ENCODE results near the gene TNS1.

Gene TNS1

GRCh38 chr2:217880287-217880889, 122.4 kb downstream of the TNS1 start:
- no peak for DNase-seq (ENCODE audit: low read depth in 2 of 2, low spot score in 1 of 2)

DNA sequence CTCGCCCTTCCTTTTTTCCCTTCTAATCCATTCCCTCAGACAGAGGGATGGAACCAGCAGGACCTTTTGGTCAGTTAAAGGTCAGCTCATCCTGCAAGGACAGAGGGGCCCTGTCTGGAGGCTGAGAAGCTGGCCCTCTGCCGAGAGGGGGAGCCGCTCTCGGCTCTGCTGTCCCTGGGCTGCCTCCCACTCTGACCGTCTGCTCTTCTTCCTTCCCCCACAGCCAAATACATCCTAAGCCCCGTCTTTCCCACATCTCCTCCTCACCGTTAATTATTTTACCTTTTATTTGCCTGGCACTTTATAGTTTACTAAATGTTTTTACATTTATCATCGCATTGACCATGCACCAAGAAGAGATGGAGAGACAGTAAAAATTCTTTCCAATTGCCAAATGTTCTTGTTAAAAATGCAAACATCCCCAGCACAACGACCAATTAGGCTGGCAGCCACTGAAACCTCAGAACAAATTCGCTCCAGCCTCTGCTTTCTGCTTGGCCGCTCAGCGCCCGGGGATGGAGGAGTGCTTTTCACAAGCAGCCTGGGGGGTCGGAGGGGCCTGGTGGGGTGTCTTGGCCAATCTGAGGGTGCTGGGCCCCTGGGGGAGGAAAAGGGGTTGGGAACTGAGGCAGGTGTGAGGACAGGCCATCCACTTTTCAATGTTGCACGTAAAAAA, 123.7 kb downstream of the TNS1 start:
- no peak for DNase-seq (ENCODE audit: low read depth in 2 of 2, low spot score in 1 of 2)

- DNase-seq (ENCODE audit: low read depth in 2 of 2, low spot score in 1 of 2) = no peak
These were observed 124.9 kb downstream of the TNS1 start for GRCh38 chr2:217877866-217878265.

DNA sequence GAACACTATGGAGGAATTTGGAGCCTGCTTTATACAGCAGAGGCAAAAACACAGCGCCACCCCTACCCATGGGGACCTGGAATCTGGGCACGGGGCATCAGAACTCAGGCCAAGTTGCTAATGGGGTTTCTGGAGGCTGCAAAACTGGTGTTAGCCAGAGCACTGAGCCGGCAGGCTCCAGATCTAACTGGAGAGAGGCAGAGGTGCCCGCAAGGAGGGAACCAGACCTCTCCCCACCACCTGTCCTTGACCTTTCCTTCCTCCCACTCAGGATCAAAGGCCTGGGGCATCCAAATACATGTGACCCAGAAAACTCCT, 126.6 kb downstream of the TNS1 start:
- no peak for DNase-seq (ENCODE audit: low read depth in 2 of 2, low spot score in 1 of 2)

- no peak for DNase-seq (ENCODE audit: low read depth in 2 of 2, low spot score in 1 of 2)
These were observed 127.1 kb downstream of the TNS1 start for GRCh38 chr2:217875556-217876252.

- DNase-seq (ENCODE audit: low read depth in 2 of 2, low spot score in 1 of 2) = no peak
These were observed 127.7 kb downstream of the TNS1 start for GRCh38 chr2:217875138-217875537.

GRCh38 chr2:217873371-217873770, 129.4 kb downstream of the TNS1 start:
- DNase-seq (ENCODE audit: low read depth in 2 of 2, low spot score in 1 of 2) = no peak

DNA sequence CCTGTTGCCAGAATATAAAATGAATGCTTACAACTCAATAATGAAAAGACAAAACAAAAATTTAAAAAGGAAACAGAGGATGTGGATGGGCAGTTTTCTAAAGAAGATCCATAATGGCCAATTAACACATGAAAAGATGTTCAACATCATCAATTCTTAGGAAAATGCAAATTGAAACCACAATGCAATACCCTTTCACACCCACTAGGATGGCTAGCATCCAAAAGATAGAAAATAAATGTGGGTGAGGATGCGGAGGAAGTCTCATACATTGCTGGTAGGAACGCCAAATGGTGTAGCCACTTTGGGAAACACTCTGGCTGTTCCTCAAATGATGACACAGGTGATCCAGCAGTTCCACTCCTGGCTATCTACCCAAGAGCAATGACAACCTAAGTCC, 130.5 kb downstream of the TNS1 start:
- no peak for DNase-seq (ENCODE audit: low read depth in 2 of 2, low spot score in 1 of 2)

DNA sequence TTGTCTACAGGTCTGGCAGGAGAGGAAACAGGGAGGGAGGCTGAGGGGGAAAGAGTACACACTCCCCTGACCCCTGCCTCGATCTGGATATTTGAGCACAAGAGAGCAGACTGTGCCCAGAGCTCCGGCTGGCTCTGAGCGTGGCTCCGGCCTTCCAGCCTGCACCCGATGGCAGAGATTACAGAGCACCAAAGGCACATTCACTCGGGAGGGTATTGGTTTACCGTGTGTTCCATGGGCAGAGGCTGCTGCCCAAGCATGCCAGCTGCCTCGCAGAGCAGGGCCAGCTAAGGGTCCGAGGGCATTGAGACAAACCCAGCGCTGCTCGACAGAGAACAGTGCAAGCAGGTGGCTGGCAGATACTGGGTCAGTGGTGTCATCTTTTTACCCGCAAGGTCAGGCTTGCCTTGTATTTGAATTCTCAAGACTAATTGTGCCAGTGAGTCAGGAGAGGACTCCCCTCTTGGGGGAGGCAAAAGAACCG, 132.2 kb downstream of the TNS1 start:
- DNase-seq (ENCODE audit: low read depth in 2 of 2, low spot score in 1 of 2) = no peak

- no peak for DNase-seq (ENCODE audit: low read depth in 2 of 2, low spot score in 1 of 2)
These were observed 133.9 kb downstream of the TNS1 start for GRCh38 chr2:217868911-217869334.

DNA sequence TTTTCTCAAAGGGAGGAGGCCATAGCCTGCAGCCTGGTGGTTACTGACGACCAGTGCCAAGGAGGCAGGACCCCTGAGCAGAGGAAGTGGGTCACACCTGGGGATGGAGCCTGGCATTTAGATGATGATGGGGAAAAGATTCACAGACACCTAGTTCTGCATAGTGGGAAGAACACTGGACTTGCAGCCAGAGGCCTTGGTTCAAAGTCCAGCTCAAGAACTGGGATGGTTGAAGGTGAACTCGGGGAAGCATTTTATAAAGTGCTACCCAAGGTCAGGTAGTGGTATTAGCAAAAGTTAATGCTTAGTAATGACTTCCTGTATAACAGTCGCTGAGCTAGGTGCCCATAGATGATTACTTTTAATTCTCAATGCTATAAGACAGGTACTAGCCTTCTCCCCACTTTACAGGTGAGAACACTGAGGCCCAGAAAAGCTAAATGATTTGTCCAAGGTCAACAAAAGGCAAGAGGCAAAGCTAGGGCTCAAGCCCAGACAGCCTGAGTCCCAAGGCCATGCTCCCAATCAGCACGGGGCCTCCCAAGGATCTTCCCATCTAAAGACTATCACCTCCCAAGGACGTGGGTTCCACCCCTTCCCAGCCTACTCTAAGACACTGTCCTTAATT, 134.4 kb downstream of the TNS1 start:
- no peak for DNase-seq (ENCODE audit: low read depth in 2 of 2, low spot score in 1 of 2)

DNA sequence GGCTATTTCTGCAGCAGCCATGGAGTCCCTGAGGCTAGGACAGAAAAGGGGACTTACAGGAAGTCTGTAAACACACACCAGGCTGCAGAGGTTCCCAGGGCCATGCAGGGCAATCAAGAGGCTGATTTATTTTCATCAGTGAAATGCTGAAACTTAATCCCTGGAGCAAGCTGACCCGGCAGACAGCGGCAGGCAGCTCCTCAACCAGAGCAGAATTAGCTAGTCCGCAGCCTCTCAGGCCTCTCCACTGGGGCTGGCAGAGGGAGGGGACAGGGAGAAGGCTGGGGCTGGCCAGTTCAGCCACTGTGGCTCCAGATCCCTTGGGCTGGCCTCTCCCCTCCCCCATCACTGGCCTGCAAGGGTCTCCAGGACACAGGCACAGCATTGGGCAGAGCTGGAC, 136.3 kb downstream of the TNS1 start:
- no peak for DNase-seq (ENCODE audit: low read depth in 2 of 2, low spot score in 1 of 2)

DNA sequence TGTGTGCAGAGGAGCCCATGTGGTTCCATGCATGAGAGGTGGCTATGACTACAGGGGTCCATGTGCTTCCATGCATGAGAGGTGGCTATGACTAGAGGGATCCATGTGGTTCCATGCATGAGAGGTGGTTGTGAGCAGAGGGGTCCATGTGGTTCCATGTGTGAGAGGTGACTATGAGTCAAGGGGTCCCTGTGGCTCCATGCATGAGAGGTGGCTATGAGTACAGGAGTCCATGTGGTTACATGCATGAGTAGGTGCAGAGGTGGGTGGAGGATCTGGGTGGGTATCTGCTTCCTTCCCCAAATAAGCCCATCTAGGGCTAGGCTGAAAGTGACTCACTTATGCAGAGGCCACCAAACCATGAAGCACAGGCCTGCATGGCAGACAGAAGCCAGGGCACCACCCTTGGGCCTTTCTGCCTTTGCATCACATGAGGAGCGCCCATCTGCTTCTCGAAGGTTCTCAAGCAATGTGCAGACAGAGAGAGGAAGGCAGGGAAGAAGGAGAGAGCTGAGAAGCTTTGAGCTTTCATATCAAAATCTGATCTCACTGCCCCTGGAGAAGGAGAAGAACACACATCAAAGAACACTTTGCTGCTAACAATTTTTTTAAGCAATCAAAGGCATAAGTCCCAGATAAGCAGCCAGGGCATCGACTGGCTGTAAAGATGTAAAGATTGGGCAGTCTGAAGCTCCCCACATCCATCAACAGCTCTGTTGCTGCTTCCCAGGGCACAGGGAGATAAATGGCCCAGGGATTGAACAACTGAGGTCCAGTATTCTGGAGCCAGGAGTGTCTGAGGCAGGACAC, 137.6 kb downstream of the TNS1 start:
- DNase-seq (ENCODE audit: low read depth in 2 of 2, low spot score in 1 of 2) = no peak

GRCh38 chr2:217863883-217864282, 138.9 kb downstream of the TNS1 start:
- DNase-seq (ENCODE audit: low read depth in 2 of 2, low spot score in 1 of 2) = no peak

DNA sequence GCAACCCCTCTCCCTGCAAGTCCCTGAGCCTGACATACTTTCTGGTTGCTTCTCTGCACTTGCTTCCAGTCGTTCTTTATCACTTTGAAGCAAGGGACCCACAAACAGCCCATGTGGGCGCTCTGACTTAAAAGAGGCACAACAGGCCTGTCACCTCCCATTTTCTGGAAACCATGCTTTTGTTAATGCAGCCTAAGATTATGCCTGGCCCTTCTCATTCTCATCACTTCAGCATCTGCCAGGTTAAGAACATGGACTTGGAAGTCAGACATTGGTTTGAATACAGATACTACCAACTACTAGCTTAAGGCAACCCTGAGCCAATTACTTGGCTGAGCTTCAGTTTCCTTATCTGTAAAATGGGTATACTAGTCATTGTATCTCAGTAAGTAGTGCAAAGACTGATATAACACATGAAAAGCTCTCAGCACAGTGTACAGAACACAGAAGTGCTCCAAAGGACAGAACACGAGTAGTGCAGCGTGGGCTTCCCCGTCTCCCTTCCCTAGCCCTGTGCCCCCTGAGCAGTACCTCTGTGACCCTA, 141.4 kb downstream of the TNS1 start:
- DNase-seq (ENCODE audit: low read depth in 2 of 2, low spot score in 1 of 2) = no peak

GRCh38 chr2:217859926-217860325, 142.9 kb downstream of the TNS1 start:
- DNase-seq (ENCODE audit: low read depth in 2 of 2, low spot score in 1 of 2) = no peak

GRCh38 chr2:217858519-217859491, 144.0 kb downstream of the TNS1 start:
- DNase-seq (ENCODE audit: low read depth in 2 of 2, low spot score in 1 of 2) = no peak

DNA sequence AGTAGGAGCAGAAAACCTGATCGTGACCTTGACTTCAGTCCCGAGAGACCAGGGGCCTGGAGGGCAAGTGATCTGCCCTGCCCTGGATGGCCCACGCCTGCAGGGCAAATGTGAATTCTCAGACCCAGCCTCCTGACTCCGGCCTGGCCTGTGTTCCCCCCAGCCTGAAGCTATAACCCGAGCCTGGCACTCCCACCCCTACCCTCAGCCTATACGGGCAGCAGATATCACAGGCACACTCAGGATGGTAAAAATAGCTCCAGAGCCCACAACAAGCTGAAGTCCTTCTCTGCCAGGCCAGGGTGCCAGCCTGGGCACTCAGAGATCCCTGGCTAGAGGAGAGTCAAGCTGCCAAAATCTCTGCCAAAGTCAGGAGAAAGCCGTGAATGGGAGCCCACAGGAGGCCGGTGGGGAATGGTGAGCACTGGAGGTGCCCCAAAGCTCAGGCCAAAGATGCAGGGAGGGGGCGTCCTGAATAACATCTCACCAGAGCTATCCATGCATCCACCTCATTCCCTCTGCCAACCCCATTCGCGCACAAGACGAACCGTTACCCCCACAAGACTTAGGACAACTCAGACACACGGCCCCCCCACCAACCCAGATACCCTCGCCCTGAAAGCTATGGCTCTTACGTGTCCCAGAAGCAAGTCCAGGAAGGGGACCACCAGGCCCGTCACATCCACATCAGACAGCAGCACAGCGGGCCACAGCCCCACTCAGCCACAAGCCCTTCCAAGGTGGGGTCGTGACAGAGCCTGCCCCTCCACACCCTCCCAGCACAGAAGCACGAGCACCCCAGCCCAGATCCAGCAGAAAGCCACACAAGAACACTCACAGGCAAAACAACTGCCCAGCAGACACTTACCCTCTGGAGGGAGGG, 144.9 kb downstream of the TNS1 start:
- DNase-seq (ENCODE audit: low read depth in 2 of 2, low spot score in 1 of 2) = no peak

DNA sequence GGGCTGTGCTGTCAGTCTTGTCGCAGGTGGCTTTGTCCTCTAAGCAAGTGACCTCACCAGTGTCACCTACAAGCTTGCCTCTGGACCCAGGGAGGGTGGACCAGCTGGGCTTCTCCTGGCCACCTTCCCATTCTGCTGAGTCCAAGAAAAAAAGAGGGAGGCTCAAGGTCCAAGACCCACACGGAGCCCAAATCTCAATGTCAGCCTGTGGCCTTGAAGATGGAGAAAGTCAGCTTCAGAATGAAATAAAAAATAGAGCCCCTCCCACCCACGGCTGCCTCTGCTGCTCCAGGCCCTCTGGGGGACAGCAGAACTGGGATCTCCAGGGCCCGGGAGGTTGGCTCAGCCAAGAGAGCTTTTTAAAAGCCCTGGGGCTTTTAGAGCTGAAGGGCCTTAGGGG, 145.9 kb downstream of the TNS1 start:
- DNase-seq (ENCODE audit: low read depth in 2 of 2, low spot score in 1 of 2) = no peak
